ENCODE measurements around the gene LAMB4. TPM values are rescaled to one million over a fixed set of nuclear protein-coding genes. Genes with fewer than 3 reads are reported as not detected.

The LAMB4 gene
- total RNA-seq, 6 experiments from 2014 or later, result not detected

DNA sequence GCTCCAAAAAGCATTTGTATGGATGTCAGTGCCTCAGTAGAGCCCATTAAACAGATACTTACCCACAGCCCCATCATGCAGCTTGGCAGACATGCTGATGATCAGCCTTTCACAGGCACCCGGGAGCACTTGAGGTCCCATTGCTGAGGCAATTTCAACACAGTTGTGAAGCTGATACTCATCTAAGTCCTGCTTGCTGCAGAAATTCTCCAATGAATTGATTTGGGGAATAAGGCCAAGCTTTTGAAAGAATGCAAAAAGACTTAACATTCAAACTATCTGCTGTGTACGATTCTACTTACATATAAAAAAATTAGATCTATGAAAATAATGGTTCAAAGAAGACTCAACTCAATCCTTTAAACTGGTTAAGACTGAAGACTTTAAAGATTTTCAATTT is 60.5 kb downstream of the LAMB4 start:
- intact Hi-C loops (cut with DNase I), result no loop called here
- ATAC-seq (no peak), DNase-seq (no peak)

DNA sequence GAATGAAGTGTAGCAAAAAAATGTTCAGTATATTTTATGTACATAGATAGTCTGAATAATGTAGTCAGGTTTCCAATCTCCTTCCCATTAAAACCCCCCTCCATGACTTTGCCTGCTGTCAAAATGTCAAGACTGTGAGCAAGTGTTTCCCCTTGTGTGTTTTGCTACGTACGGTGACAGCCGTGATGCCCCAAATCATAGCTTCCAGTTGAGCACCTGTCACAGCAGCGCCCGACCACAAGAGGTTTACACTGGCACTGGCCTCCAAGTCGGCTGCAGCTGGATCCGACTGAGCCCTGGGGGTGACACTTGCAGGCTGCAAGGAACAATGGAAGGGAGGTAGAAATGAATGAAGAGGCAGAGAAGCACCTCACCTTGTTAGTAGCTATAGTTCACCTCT is 62.3 kb downstream of the LAMB4 start:
- Histone ChIP-seq H3K36me3 (no peaks in the 10 kb centered on the region), H3K4me3 (no peak overlapping the region), H3K27ac (no peak overlapping the region), H3K27me3 (no peaks in the 10 kb centered on the region), H3K9me3 (no peaks in the 10 kb centered on the region), H3K4me1 (no peaks in the 10 kb centered on the region)
- ATAC-seq (no peak), DNase-seq (no peak)
- TF ChIP-seq, protein P1, sequence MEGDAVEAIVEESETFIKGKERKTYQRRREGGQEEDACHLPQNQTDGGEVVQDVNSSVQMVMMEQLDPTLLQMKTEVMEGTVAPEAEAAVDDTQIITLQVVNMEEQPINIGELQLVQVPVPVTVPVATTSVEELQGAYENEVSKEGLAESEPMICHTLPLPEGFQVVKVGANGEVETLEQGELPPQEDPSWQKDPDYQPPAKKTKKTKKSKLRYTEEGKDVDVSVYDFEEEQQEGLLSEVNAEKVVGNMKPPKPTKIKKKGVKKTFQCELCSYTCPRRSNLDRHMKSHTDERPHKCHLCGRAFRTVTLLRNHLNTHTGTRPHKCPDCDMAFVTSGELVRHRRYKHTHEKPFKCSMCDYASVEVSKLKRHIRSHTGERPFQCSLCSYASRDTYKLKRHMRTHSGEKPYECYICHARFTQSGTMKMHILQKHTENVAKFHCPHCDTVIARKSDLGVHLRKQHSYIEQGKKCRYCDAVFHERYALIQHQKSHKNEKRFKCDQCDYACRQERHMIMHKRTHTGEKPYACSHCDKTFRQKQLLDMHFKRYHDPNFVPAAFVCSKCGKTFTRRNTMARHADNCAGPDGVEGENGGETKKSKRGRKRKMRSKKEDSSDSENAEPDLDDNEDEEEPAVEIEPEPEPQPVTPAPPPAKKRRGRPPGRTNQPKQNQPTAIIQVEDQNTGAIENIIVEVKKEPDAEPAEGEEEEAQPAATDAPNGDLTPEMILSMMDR (IDR thresholded peaks at IDR 0.05), result no peak
- no peak for TF ChIP-seq POLR2A (IDR thresholded peaks at IDR 0.05)
- WGBS (ENCODE audit: insufficient coverage, low coverage, low lambda C conversion rate, missing lambda C conversion rate), result 89% methylated on average over 6 of the region's 7 CpGs
- intact Hi-C loops (cut with DNase I), result no loop called here

More for the DNA sequence above, 60.5 kb downstream of the LAMB4 start:
- TF ChIP-seq POLR2A (IDR thresholded peaks at IDR 0.05), result no peak
- TF ChIP-seq, protein P1 (IDR thresholded peaks at IDR 0.05), result no peak
- Histone ChIP-seq H3K9me3 (no peaks in the 10 kb centered on the region), H3K4me3 (no peak overlapping the region), H3K36me3 (no peaks in the 10 kb centered on the region), H3K27me3 (no peaks in the 10 kb centered on the region), H3K27ac (no peak overlapping the region), H3K4me1 (no peaks in the 10 kb centered on the region)
- WGBS (ENCODE audit: insufficient coverage, low coverage, low lambda C conversion rate, missing lambda C conversion rate), result 72% methylated on average over 2 of the region's 2 CpGs

DNA sequence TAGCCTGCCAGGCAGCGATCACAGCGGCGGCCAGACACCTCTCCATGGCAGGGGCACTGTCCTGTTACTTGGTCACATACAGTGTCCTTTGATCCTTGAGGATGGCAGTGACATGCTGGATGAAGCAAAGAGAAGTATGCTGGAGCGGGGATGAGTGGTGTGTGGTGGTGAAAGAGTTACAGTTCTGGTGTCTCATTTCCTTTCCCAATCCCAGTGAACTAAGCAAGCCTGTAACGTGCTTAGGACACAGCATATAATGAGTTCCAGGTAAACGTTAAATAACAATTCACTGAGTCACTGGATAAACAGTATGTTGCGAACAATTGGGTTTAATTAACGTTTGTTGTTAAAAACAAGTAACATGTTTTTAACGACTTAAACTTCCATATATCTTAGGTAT is 63.7 kb downstream of the LAMB4 start:
- no peaks in the 10 kb centered on the region for H3K4me1 ChIP-seq
- ATAC-seq (no peak), DNase-seq (no peak)
- H3K27ac ChIP-seq, result no peak overlapping the region
- WGBS (ENCODE audit: insufficient coverage, low coverage, low lambda C conversion rate, missing lambda C conversion rate), result 74% methylated on average over 6 of the region's 9 CpGs
- TF ChIP-seq POLR2A (IDR thresholded peaks at IDR 0.05), result no peak
- TF ChIP-seq, protein P1 (IDR thresholded peaks at IDR 0.05), result no peak
- no peaks in the 10 kb centered on the region for H3K27me3 ChIP-seq
- H3K4me3 ChIP-seq, result no peak overlapping the region
- no peaks in the 10 kb centered on the region for H3K9me3 ChIP-seq
- no peaks in the 10 kb centered on the region for H3K36me3 ChIP-seq
- intact Hi-C loops (cut with DNase I), result no loop called here

DNA sequence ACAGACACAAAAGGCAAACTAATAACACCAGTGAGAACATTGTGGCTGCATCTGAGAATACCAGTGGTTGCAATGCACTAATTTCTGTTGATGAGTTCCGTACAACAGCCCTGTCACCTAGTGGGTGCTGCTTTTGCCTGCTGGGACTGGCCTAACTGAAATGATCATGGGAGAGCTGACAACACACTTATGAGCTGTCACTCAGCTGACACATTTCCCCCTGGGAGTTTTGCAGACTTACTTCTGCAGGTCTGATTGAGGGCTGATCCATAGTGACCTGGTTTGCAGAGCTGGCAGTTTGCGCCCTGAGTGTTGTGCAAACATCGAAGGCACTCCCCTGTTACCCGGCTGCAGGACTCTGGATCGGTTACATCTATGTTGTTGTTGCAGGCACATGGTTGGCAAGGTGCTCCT is 66.6 kb downstream of the LAMB4 start:
- TF ChIP-seq, protein P1 (IDR thresholded peaks at IDR 0.05), result no peak
- no peak for TF ChIP-seq POLR2A (IDR thresholded peaks at IDR 0.05)
- intact Hi-C loops (cut with DNase I), result no loop called here
- Histone ChIP-seq H3K27me3 (no peaks in the 10 kb centered on the region), H3K36me3 (no peaks in the 10 kb centered on the region), H3K4me1 (no peaks in the 10 kb centered on the region), H3K4me3 (no peak overlapping the region), H3K27ac (no peak overlapping the region), H3K9me3 (no peaks in the 10 kb centered on the region)
- peak in 1 of 3 donors; percentile 64 for DNase-seq
- ATAC-seq, result peak; percentile 43 to 77 (median 58)
- WGBS (ENCODE audit: insufficient coverage, low coverage, low lambda C conversion rate, missing lambda C conversion rate), result 20% methylated on average over 4 of the region's 5 CpGs
